Effector memory CD4-positive, alpha-beta T cell (primary cell): ENCODE data around the gene PIGB.
A peak's percentile ranks its signal among the peaks of the same experiment; 100 is the strongest.
"Not testable (repeated sequence)": the region's sequence is repeated elsewhere in the genome, so short reads cannot be mapped to it uniquely, and the experiment has no call there.

Experiments used
- DNase-seq, 3 donors: peaks; one replicate each; pipeline ENCODE4 v3.0.0-alpha.2; 2020
- H3K27ac ChIP-seq: 2 replicates; pipeline ENCODE4 v1.7.0; 2013; ENCODE audit warnings: mild to moderate bottlenecking, low read length, moderate library complexity; ENCODE audit not compliant: insufficient read depth, poor library complexity, severe bottlenecking
- H3K27me3 ChIP-seq: replicated peaks from 2 replicates; pipeline ENCODE4 v1.7.0; 2013; ENCODE audit warnings: mild to moderate bottlenecking, low read length; ENCODE audit not compliant: insufficient read depth, control insufficient read depth, poor library complexity, severe bottlenecking
- H3K36me3 ChIP-seq: 2 replicates; pipeline ENCODE4 v1.7.0; 2013; ENCODE audit warnings: mild to moderate bottlenecking, low read length, moderate library complexity; ENCODE audit not compliant: control insufficient read depth, insufficient read depth
- H3K4me1 ChIP-seq: 2 replicates; pipeline ENCODE4 v1.7.0; 2013; ENCODE audit warnings: low read length, mild to moderate bottlenecking; ENCODE audit not compliant: control insufficient read depth, insufficient read depth, poor library complexity, severe bottlenecking
- H3K4me3 ChIP-seq: 2 replicates; pipeline ENCODE4 v1.7.0; 2013; ENCODE audit warnings: low read length, low read depth, mild to moderate bottlenecking; ENCODE audit not compliant: insufficient read depth, poor library complexity, severe bottlenecking
- H3K9me3 ChIP-seq: 2 replicates; pipeline ENCODE4 v1.7.0; 2013; ENCODE audit warnings: mild to moderate bottlenecking, low read length, moderate library complexity; ENCODE audit not compliant: control insufficient read depth
- total RNA-seq, 3 donors: gene quantifications; one replicate each; lab custom pipeline; 2026; lab: John Stamatoyannopoulos, UW

Gene PIGB
- 19.4 to 23.5 (median 20.7) reads per million in 3 donors for total RNA-seq

DNA sequence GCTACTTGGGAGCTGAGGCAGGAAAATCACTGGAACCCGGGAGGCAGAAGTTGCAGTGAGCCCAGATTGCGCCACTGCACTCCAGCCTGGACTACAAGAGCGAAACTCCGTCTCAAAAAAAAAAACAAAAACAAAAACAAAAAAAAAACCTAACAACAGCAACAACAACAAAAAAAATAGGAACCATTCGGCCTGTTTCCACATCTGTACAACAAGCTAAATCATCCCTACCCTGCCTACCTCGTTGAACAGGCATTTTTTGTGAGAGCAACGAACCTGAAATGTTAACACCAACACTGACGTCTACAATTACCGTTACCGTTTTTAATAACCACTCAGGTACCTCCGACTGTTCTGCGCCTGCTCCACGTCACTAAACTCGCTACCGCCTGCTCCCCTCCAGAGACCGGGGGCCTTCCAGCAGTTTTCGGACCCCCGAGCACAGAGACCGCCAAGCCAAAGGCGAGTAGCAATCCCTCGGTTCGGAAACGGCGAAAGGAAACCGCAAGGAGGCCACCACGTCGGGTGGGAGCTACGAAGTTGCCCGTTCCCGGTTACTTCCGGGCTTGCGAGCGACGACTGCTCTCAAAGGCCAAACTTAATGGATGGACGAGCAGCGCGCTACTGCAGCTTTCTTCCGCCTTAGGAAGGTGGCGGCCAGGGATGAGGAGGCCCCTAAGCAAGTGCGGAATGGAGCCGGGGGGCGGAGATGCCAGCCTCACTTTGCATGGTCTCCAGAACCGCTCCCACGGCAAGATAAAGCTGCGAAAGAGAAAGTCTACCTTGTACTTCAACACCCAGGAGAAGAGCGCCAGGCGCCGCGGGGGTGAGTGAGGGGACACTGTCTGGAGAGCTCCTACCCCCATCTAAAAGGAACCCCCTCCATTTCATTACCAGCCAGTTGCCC lies at the start of gene PIGB, which contains the start of gene PIGBOS1:
Gene PIGB, plus strand, starts transcription at position 635 of the 907 bp plus-strand sequence. Its CDS starts 29 bp downstream, at position 664.
Gene PIGBOS1, minus strand, starts transcription at position 536 of the 907 bp plus-strand sequence. CDS start 1,331 bp downstream, outside the sequence.
- peak within 1 kb of the TSS; percentile 92 for H3K4me3 ChIP-seq
- no peaks in the 10 kb centered on the region for H3K27me3 ChIP-seq
- H3K9me3 ChIP-seq: no peaks in the 10 kb centered on the region

DNA sequence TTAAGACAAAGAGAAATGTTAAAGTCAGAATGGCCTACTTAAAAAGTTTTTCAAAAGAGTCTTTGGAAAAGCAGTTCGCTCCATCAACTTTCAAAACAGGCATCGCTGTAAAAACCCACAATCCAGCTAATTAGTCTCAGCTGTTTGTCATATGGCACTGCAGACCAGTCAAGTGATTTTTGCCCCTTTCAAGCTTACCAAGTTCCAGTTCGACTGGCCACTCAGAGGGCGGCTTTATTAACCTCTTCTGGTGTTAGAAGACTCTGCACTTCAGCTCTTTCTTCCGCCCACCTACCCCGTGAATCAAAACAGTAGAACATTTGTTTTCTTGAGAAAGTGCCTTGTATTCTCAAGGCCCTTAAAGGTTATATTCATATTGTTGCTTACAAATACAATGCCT lies 48.7 kb upstream of the PIGB start:
- DNase-seq: no peak
- Histone ChIP-seq H3K9me3 (no peaks in the 10 kb centered on the region), H3K36me3 (peaks cover 4% of the 10 kb centered on the region), H3K4me3 (no peak overlapping the region), H3K27ac (no peak overlapping the region), H3K4me1 (peaks cover 15% of the 10 kb centered on the region), H3K27me3 (no peaks in the 10 kb centered on the region)

More for the DNA sequence above, at the start of gene PIGB, which contains the start of gene PIGBOS1:
- Histone ChIP-seq H3K4me1 (peaks cover 17% of the 10 kb centered on the region), H3K36me3 (no peaks in the 10 kb centered on the region), H3K27ac (peak within 1 kb of the TSS; percentile 98)
- peak; percentile 52 to 71 (median 71) for DNase-seq

DNA sequence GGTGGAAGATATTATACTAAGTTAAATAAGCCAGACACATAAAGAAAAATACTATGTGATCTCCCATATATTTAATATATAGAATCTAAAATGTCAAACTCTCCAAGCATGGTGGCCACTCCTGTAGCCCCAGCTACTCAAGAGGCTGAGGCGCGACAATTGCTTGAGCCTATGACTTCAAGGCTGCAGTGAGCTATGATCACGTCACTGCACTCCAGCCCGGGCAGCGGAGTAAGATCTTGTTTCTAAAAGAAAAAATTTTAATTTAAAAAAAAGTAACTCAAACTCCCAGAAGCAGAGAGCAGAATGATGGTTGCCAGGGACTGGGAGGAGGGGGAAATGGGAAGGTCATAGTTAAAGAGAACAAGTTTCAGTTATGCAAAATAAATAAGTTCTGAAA lies 42.7 kb upstream of the PIGB start:
- Histone ChIP-seq H3K9me3 (no peaks in the 10 kb centered on the region), H3K27ac (peak overlapping the region; percentile 55), H3K36me3 (no peaks in the 10 kb centered on the region), H3K4me3 (no peak overlapping the region), H3K27me3 (no peaks in the 10 kb centered on the region), H3K4me1 (peaks cover 33% of the 10 kb centered on the region)
- no peak for DNase-seq

DNA sequence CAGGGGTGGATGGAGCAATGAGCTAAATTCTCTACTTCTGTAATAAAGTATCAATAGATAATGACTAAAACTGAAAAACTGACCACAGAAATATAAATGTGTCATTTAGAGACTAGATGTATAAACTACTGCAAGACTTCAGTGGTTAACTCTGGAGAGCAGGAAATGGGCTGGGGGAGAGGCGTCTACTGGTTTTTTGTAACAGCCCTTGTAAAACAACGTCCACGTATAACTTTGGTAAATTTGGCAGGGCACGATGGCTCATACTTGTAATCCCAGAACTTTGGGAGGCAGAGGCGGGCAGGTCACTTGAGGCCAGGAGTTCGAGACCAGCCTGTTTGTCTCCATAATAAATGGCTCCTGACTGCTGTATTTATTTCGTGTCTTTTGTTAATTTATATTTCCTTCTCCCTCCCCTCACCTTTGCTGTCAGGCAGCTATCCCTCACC lies 41.9 kb upstream of the PIGB start:
- Histone ChIP-seq H3K36me3 (no peaks in the 10 kb centered on the region), H3K9me3 (no peaks in the 10 kb centered on the region), H3K27ac (peak overlapping the region; percentile 55), H3K4me3 (no peak overlapping the region), H3K27me3 (no peaks in the 10 kb centered on the region), H3K4me1 (peaks cover 42% of the 10 kb centered on the region)
- peak; percentile 42 to 55 (median 44) for DNase-seq

DNA sequence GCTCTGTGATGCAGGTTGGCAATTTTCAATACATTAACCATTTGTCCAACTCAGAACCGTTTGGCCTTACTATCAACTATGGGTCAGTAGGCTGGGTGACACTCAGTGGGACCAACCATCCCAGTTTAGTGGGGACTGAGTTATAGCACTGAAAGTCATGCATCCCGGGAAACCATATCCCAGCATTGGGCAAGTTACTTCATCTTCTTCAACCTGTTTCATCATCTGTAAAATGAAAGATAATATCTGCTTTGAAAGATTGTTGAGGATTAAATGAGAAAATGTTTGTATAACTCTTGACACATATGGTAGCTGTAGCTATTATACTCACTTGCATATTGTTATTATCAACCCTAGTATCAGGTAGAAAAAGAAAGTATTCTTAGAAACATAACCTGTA lies 41.3 kb upstream of the PIGB start:
- Histone ChIP-seq H3K27ac (peak overlapping the region; percentile 55), H3K4me3 (no peak overlapping the region)
- no peak for DNase-seq

DNA sequence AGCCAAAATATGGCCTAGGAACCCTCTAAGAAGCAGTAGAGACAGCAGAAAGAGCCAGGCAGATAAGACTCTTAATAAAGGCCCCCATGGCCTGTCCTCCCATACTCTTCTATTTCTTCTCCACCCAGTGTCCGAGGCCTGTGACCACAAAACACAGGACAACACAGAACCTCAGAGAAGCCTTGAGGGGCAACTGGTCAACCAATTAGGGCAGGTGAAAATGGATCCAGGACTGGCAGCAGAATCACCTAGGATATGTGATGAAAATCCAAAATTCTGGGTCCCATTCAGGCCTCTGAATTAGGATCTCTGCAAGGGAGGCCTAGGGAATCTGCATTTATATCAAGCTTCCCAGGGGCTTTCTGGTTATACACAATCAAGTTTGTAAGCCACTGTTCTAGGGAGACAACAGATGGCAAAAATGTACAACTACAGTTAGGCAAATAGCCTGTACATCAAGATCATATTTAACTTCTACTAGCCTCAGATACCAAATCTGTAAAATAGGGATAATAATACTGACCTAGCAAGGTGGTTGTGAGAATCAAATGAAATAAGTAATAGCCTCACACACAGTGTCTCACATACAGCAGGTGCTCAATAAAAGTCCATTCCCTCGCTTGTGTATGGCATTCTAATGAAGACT lies 39.8 kb upstream of the PIGB start:
- peaks cover 60% of the 10 kb centered on the region for H3K4me1 ChIP-seq
- no peaks in the 10 kb centered on the region for H3K27me3 ChIP-seq
- no peaks in the 10 kb centered on the region for H3K9me3 ChIP-seq
- H3K27ac ChIP-seq: peak overlapping the region; percentile 66
- H3K4me3 ChIP-seq: no peak overlapping the region
- no peak for DNase-seq
- no peaks in the 10 kb centered on the region for H3K36me3 ChIP-seq

More for the DNA sequence above, 41.3 kb upstream of the PIGB start:
- Histone ChIP-seq H3K4me1 (peaks cover 47% of the 10 kb centered on the region), H3K36me3 (no peaks in the 10 kb centered on the region), H3K9me3 (no peaks in the 10 kb centered on the region), H3K27me3 (no peaks in the 10 kb centered on the region)

DNA sequence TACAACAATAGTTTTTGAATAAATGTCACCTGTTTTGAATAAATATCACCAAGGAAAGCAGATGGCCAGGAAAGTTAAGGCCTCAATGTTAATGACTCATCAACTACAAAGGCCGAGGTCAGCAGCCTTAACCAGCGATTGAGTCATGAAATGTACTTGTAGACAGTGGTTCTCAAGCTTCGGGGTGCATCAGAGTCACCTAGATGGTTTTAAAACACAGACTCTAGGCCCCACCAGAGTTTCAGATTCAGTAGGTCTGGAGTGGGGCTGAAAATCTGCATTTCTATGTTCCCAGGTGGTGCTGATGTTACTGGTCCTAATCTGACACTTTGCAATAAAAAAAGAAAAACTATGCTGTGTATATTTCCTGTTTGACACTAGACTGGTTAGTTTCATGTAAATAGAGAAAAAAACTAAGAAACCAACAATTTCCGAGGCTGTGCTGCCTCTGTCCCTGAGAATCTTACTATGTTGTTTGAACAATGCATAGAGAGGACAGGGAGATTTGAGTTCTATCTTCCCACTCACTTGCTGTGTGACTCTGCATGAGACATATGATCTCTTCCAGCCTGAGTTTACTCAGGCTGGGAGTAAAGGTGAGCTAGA lies 39.2 kb upstream of the PIGB start:
- Histone ChIP-seq H3K9me3 (no peaks in the 10 kb centered on the region), H3K27me3 (no peaks in the 10 kb centered on the region), H3K27ac (peak overlapping the region; percentile 66), H3K4me3 (no peak overlapping the region), H3K36me3 (no peaks in the 10 kb centered on the region), H3K4me1 (peaks cover 64% of the 10 kb centered on the region)
- peak; percentile 39 to 65 (median 58) for DNase-seq

DNA sequence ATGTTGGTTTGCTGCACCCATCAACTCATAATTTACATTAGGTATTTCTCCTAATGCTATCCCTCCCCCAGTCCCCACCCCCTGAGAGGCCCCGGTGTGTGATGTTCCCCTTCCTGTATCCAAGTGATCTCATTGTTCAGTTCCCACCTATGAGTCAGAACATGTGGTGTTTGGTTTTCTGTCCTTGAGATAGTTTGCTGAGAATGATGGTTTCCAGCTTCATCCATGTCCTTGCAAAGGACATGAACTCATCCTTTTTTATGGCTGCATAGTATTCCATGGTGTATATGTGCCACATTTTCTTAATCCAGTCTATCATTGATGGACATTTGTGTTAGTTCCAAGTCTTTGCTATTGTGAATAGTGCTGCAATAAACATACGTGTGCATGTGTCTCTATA lies 38.4 kb upstream of the PIGB start:
- H3K4me3 ChIP-seq, H3K36me3 ChIP-seq, H3K9me3 ChIP-seq, H3K27me3 ChIP-seq: not testable (repeated sequence)
- peak in 2 of 3 donors; percentile 21 to 38 for DNase-seq
- H3K4me1 ChIP-seq: peaks cover 64% of the 10 kb centered on the region
- peak overlapping the region; percentile 66 for H3K27ac ChIP-seq

DNA sequence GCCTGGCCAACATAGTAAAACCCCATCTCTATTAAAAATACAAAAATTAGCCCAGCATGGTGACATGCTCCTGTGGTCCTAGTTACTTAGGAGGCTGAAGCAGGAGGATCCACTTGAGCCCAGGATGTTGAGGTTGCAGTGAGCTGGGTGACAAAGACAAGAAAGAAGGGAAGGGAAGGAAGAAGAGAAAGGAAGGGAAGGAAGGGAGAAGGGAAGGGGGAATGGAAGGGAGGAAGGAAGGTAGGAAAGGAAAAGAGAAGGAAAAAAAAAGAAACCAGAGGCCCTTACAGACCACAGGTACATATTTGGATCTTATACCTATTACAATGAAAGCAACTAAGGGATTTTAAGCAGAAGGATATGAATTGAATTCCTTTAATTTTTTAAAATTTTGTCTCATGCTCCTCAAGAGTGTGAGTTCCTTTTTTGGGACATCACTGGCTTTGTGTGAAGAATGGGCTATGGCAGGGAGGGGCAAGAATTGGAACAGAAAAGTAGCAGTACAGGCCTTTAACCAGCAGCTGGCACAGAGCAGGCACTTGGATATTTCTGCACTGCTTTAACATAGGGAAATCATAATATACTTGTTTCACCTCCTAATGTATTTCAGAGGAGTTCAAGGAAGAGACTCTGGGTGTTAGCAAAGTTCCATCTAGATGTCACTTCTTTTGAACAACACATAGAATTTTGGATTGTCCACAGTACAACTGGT lies 37.3 kb upstream of the PIGB start:
- Histone ChIP-seq H3K4me3 (no peak overlapping the region), H3K4me1 (peaks cover 56% of the 10 kb centered on the region), H3K27me3 (no peaks in the 10 kb centered on the region), H3K27ac (peak overlapping the region; percentile 64), H3K9me3 (no peaks in the 10 kb centered on the region), H3K36me3 (no peaks in the 10 kb centered on the region)
- no peak for DNase-seq
